ENCODE measurements around the gene CENPS. TPM values are rescaled to one million over a fixed set of nuclear protein-coding genes. Genes with fewer than 3 reads are reported as not detected.

CENPS gene
- total RNA-seq, 2 experiments from 2014 or later, result 13.6 to 18.4 TPM

- H3K4me1 ChIP-seq (ENCODE audit: insufficient read depth, low read length, poor library complexity, severe bottlenecking), result peaks cover 16% of the 10 kb centered on the region
- intact Hi-C loops (cut with micrococcal nuclease; ENCODE audit: unreplicated experiment), result loop anchor here (1.0 kb wide), 1 partner anchor 10 kb away; no protein-coding TSS in a partner anchor
- peak; percentile 78 for DNase-seq (ENCODE audit: low spot score)
- H3K36me3 ChIP-seq (ENCODE audit: insufficient read depth, low read length), result no peaks in the 10 kb centered on the region
- H3K79me2 ChIP-seq (ENCODE audit: insufficient read depth, low read depth, low read length), result no peaks in the 10 kb centered on the region
- H3K9me3 ChIP-seq (ENCODE audit: low read length), result no peaks in the 10 kb centered on the region
- H2AFZ ChIP-seq (ENCODE audit: low read length), result peak overlapping the region; percentile 82; the same call in 1 of the 2 replicates
- ChIA-PET CTCF (ENCODE audit: unreplicated experiment) (interaction anchor here (1.2 kb wide), 1 partner anchor 11 kb away, joined by 3 read pairs; the partner anchor contains the start of gene PGD), POLR2A (interaction anchor here (0.7 to 2.6 kb wide), 4 partner anchors 11 to 86 kb away, joined by 3 to 22 read pairs (median 4); partner anchors contain the start of gene PGD)
- H3K9me2 ChIP-seq (ENCODE audit: insufficient read depth, low read length), result no peaks in the 10 kb centered on the region
- peak overlapping the region; percentile 51 for H3K4me2 ChIP-seq (ENCODE audit: low read length)
- no peaks in the 10 kb centered on the region for H4K20me1 ChIP-seq (ENCODE audit: insufficient read depth, low read length)
- H3K27ac ChIP-seq (ENCODE audit: low read depth, low read length, poor library complexity, severe bottlenecking), result peak overlapping the region; percentile 23
- no TSS peak for BruUV-seq (replicated peaks)
- TF ChIP-seq EZH2phosphoT487 (IDR thresholded peaks at IDR 0.05; ENCODE audit: borderline replicate concordance, low read depth, low read length), result no peak
- TF ChIP-seq, protein P1, sequence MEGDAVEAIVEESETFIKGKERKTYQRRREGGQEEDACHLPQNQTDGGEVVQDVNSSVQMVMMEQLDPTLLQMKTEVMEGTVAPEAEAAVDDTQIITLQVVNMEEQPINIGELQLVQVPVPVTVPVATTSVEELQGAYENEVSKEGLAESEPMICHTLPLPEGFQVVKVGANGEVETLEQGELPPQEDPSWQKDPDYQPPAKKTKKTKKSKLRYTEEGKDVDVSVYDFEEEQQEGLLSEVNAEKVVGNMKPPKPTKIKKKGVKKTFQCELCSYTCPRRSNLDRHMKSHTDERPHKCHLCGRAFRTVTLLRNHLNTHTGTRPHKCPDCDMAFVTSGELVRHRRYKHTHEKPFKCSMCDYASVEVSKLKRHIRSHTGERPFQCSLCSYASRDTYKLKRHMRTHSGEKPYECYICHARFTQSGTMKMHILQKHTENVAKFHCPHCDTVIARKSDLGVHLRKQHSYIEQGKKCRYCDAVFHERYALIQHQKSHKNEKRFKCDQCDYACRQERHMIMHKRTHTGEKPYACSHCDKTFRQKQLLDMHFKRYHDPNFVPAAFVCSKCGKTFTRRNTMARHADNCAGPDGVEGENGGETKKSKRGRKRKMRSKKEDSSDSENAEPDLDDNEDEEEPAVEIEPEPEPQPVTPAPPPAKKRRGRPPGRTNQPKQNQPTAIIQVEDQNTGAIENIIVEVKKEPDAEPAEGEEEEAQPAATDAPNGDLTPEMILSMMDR (conservative IDR thresholded peaks at IDR 0.05; ENCODE audit: low read length), result no peak
- peak overlapping the region; percentile 22 for H3K4me3 ChIP-seq (ENCODE audit: low read depth, low read length, poor library complexity, severe bottlenecking)
These were observed 42.4 kb upstream of the CENPS start for GRCh38 chr1:10387677-10388386.

- BruUV-seq (replicated peaks), result no TSS peak
- H3K27ac ChIP-seq (ENCODE audit: low read depth, low read length, poor library complexity, severe bottlenecking), result peak overlapping the region; percentile 22
- peak overlapping the region; percentile 82; the same call in 1 of the 2 replicates for H2AFZ ChIP-seq (ENCODE audit: low read length)
- no peaks in the 10 kb centered on the region for H3K9me3 ChIP-seq (ENCODE audit: low read length)
- TF ChIP-seq, protein P1 (conservative IDR thresholded peaks at IDR 0.05; ENCODE audit: low read length), result no peak
- no peak for TF ChIP-seq EZH2phosphoT487 (IDR thresholded peaks at IDR 0.05; ENCODE audit: borderline replicate concordance, low read depth, low read length)
- intact Hi-C loops (cut with micrococcal nuclease; ENCODE audit: unreplicated experiment), result loop anchor here (1.0 kb wide), 1 partner anchor 10 kb away; no protein-coding TSS in a partner anchor
- no peaks in the 10 kb centered on the region for H3K36me3 ChIP-seq (ENCODE audit: insufficient read depth, low read length)
- H4K20me1 ChIP-seq (ENCODE audit: insufficient read depth, low read length), result no peaks in the 10 kb centered on the region
- no peaks in the 10 kb centered on the region for H3K9me2 ChIP-seq (ENCODE audit: insufficient read depth, low read length)
- no peak for DNase-seq (ENCODE audit: low spot score)
- ChIA-PET POLR2A (interaction anchor here (1.4 to 2.6 kb wide), 2 partner anchors 11 to 13 kb away, joined by 4 to 22 read pairs; partner anchors contain the start of gene PGD), CTCF (ENCODE audit: unreplicated experiment) (interaction anchor here (1.2 kb wide), 1 partner anchor 10 kb away, joined by 3 read pairs; the partner anchor contains the start of gene PGD)
- peak overlapping the region; percentile 22 for H3K4me3 ChIP-seq (ENCODE audit: low read depth, low read length, poor library complexity, severe bottlenecking)
- peaks cover 16% of the 10 kb centered on the region for H3K4me1 ChIP-seq (ENCODE audit: insufficient read depth, low read length, poor library complexity, severe bottlenecking)
- no peaks in the 10 kb centered on the region for H3K79me2 ChIP-seq (ENCODE audit: insufficient read depth, low read depth, low read length)
- peak overlapping the region; percentile 51 for H3K4me2 ChIP-seq (ENCODE audit: low read length)
These were observed 41.9 kb upstream of the CENPS start for GRCh38 chr1:10388387-10388715.
